ENCODE data around the gene UBXN7.

The UBXN7 gene

DNA sequence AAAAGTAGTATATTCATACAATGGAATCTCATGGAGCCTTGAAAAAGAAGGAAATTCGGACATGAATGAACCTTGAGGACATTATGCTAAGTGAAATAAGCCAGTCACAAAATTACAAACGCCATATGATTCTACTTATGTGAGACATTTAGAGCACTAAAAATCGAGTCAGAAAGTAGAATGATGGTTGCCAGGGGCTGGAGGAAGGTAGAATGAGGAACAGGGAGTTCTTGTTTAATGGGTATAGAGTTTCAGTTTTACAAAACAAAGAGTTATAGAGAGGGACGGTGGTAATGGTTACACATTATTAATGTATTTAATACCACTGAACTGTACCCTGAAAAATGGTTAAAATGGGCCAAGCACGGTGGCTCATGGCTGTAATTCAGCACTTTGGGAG, 19.5 kb downstream of the UBXN7 start:
- TF ChIP-seq FOXA1 (IDR thresholded peaks at IDR 0.05) (no peak), L3MBTL2 (conservative IDR thresholded peaks at IDR 0.05) (no peak), SUZ12 (IDR thresholded peaks at IDR 0.05) (no peak)
- CTCF ChIA-PET = no interaction called here
- POLR2A ChIA-PET = no interaction called here
- DNase-seq (ENCODE audit: extremely low spot score) = no peak

DNA sequence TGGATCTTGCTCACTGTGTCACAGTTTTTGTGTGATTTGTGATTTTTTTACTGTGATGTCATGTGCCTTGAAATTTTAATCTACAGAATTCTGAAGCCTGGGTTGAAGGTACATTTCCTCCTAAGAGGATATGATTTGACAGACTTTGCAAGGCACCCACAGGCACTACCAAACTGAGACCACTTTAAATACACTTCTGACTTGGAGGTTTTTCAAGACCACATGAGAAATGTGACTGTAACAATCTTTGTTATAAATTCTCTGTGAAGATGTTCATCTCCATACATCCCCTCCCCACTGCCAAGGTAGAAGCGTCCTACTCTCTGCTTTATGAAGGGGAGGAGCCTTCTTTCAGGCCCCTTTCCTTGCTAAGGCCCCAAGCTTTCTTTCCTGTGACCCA, 22.8 kb downstream of the UBXN7 start:
- TF ChIP-seq, protein P1, sequence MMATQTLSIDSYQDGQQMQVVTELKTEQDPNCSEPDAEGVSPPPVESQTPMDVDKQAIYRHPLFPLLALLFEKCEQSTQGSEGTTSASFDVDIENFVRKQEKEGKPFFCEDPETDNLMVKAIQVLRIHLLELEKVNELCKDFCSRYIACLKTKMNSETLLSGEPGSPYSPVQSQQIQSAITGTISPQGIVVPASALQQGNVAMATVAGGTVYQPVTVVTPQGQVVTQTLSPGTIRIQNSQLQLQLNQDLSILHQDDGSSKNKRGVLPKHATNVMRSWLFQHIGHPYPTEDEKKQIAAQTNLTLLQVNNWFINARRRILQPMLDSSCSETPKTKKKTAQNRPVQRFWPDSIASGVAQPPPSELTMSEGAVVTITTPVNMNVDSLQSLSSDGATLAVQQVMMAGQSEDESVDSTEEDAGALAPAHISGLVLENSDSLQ (IDR thresholded peaks at IDR 0.05) = no peak
- TF ChIP-seq ARNT (IDR thresholded peaks at IDR 0.05) (no peak), ZNF384 (IDR thresholded peaks at IDR 0.05) (no peak), FOXK2 (IDR thresholded peaks at IDR 0.05) (no peak), SUZ12 (IDR thresholded peaks at IDR 0.05) (no peak), BHLHE40 (IDR thresholded peaks at IDR 0.05; ENCODE audit: borderline replicate concordance) (no peak), LEF1 (IDR thresholded peaks at IDR 0.05; ENCODE audit: borderline replicate concordance) (no peak), TARDBP (IDR thresholded peaks at IDR 0.05) (no peak), FOXA1 (IDR thresholded peaks at IDR 0.05) (no peak), NFRKB (IDR thresholded peaks at IDR 0.05) (no peak), SP1 (IDR thresholded peaks at IDR 0.05) (no peak), L3MBTL2 (conservative IDR thresholded peaks at IDR 0.05) (no peak)
- ChIA-PET POLR2A (no interaction called here), CTCF (no interaction called here)
- no peak for DNase-seq (ENCODE audit: extremely low spot score)

DNA sequence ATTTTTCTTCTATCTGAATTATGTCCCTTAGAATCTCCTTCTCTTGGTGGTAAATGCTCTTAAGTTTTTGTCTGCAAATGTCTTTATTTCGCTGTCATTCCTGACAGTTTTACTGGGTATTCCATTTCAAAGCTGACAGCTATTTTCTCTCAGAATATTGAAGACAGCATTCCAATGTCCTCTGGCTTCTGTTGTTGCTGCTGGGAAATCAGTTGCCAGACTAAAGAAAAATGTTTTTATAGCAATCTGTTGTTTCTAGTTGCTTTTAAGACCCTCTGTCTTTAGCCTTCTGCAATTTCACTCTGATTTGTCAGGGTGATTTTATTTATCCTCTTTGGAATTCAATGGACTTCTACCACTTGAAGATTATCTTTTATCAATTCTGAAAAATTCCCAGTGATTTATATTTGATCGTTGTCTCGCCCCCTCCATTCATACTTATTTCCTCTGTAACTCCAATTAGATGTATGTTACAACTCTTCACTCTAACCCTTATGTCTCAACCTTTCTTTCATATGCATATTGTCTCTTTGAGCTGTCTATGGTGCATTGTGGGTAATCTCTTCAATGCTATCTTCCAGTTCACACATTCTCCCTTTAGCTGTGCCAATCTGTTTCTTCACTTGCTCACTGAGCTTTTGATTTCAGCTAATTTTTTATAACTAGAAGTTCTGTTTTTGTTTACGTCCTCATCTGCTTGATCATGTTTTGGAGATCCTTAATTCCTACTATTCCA, 23.5 kb downstream of the UBXN7 start:
- POLR2A ChIA-PET = no interaction called here
- CTCF ChIA-PET = no interaction called here

DNA sequence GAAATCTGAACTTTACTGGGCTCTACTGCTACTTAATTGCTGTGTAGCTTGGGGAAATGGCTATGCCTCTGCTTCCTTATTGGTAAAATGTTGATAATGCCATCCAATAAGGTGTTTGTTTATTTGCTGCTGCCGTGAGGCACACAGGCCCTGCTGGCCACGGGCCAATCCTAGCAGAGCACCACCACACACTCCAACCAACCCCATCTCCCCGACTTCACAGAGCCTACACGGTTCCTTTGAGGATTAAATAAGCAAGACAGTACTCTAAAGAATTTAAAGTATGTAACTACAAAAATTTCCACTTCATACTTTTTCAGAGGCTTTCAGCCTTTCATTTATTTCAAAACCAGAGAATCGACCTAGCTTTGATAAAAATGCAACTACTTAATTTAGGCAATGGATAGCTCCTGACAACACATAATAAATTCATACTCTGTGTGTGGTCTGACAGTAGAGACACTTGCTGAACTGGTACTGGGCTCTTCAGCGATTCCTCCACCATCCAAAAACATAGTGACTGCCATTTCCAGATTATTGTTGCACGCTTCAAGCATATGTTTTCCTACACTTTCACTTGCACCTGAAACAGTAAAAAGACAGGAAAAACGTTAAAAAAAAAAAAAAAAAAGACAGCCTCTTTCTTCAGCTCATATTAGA, 25.3 kb downstream of the UBXN7 start:
- CTCF ChIA-PET = no interaction called here

More for the DNA sequence above, 23.5 kb downstream of the UBXN7 start:
- DNase-seq (ENCODE audit: extremely low spot score) = no peak
- no peak for TF ChIP-seq ZNF384 (IDR thresholded peaks at IDR 0.05)
- TF ChIP-seq, protein P1 (IDR thresholded peaks at IDR 0.05) = peak; percentile 36

DNA sequence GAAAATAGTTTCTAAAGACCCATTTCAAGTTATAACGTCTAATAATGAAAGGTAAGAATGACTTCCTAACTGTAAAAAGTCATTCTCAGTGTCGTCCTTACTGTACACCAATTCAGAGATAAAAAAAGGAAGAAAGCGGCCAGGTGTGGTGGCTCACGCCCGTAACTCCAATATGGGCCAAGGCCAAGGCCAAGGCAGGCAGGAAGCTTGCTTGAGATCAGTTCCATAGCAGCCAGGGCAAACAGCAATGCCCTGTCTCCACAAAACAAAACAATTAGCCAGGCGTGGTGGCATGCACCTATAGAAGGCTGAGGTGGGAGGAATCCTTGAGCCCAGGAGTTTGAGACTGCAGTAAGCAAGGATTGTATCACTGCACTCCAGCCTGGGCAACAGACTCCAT, 31.9 kb downstream of the UBXN7 start:
- POLR2A ChIA-PET = no interaction called here
- TF ChIP-seq NFRKB (IDR thresholded peaks at IDR 0.05) = no peak
- no peak for TF ChIP-seq ELF4 (IDR thresholded peaks at IDR 0.05)
- TF ChIP-seq ZNF384 (IDR thresholded peaks at IDR 0.05) = no peak
- CTCF ChIA-PET = no interaction called here
- DNase-seq (ENCODE audit: extremely low spot score) = no peak

More for the DNA sequence above, 25.3 kb downstream of the UBXN7 start:
- TF ChIP-seq SP1 (IDR thresholded peaks at IDR 0.05) = no peak
- no peak for TF ChIP-seq ELF4 (IDR thresholded peaks at IDR 0.05)
- no peak for TF ChIP-seq FOXA1 (IDR thresholded peaks at IDR 0.05)
- no peak for TF ChIP-seq HDGF (IDR thresholded peaks at IDR 0.05; ENCODE audit: borderline replicate concordance)
- no peak for TF ChIP-seq LEF1 (IDR thresholded peaks at IDR 0.05; ENCODE audit: borderline replicate concordance)
- no peak for TF ChIP-seq L3MBTL2 (conservative IDR thresholded peaks at IDR 0.05)
- POLR2A ChIA-PET = interaction anchor here (1.3 kb wide), 1 partner anchor 25 kb away, joined by 4 read pairs; the partner anchor contains the start of gene UBXN7
- DNase-seq (ENCODE audit: extremely low spot score) = no peak

DNA sequence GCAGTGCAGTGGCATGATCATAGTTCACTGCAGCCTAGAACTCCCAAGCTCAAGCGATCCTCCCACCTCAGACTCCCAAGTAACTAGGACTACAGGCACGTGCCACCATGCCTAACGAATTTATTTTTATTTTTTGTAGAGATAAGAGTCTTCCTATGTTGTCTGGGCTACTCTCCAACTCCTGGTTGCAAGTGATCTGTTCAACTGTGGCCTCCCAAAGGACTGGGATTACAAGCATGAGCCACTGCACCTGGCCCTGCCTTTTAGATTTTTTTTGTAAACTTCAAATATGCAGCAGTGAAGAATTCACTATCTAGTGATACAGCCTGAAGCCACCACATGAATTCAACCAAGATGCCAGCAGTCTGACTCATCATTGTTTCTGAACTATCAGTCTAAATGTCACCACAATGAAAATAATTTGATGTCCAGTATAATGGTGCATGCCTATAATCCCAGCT, 32.7 kb downstream of the UBXN7 start:
- no peak for DNase-seq (ENCODE audit: extremely low spot score)
- CTCF ChIA-PET = no interaction called here

DNA sequence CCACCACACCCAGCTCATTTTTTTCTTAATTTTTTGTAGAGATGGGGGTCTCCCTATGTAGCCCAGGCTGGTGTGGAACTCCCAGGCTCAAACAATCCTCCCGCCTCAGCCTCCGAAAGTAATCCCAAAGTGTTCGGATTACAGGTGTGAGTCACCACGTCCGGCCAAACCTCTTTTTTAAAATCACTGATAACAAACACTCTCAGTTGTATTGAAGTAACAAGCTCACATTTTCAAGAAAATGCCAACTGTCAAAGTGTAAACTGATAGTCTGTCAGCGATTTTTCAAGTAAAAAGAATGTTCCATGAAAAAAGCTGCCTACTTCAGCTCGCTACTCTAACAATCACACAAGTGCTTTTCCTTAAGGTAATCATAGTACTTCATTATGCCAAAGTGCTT, 33.4 kb downstream of the UBXN7 start:
- TF ChIP-seq FOXA1 (IDR thresholded peaks at IDR 0.05) = no peak
- no peak for TF ChIP-seq LEF1 (IDR thresholded peaks at IDR 0.05; ENCODE audit: borderline replicate concordance)
- TF ChIP-seq FOXK2 (IDR thresholded peaks at IDR 0.05) = no peak
- TF ChIP-seq NFRKB (IDR thresholded peaks at IDR 0.05) = no peak
- TF ChIP-seq BHLHE40 (IDR thresholded peaks at IDR 0.05; ENCODE audit: borderline replicate concordance) = no peak
- TF ChIP-seq ZNF384 (IDR thresholded peaks at IDR 0.05) = no peak
- TF ChIP-seq CTBP1 (IDR thresholded peaks at IDR 0.05; ENCODE audit: borderline replicate concordance) = no peak
- no peak for TF ChIP-seq SUZ12 (IDR thresholded peaks at IDR 0.05)
- TF ChIP-seq HDGF (IDR thresholded peaks at IDR 0.05; ENCODE audit: borderline replicate concordance) = no peak
- no peak for TF ChIP-seq FOXM1 (IDR thresholded peaks at IDR 0.05; ENCODE audit: borderline replicate concordance)
- TF ChIP-seq ELF4 (IDR thresholded peaks at IDR 0.05) = no peak
- DNase-seq (ENCODE audit: extremely low spot score) = no peak
- ChIA-PET CTCF (no interaction called here), POLR2A (no interaction called here)

More for the DNA sequence above, 32.7 kb downstream of the UBXN7 start:
- TF ChIP-seq NFRKB (IDR thresholded peaks at IDR 0.05) (no peak), L3MBTL2 (conservative IDR thresholded peaks at IDR 0.05) (no peak), BHLHE40 (IDR thresholded peaks at IDR 0.05; ENCODE audit: borderline replicate concordance) (no peak)
- POLR2A ChIA-PET = no interaction called here

DNA sequence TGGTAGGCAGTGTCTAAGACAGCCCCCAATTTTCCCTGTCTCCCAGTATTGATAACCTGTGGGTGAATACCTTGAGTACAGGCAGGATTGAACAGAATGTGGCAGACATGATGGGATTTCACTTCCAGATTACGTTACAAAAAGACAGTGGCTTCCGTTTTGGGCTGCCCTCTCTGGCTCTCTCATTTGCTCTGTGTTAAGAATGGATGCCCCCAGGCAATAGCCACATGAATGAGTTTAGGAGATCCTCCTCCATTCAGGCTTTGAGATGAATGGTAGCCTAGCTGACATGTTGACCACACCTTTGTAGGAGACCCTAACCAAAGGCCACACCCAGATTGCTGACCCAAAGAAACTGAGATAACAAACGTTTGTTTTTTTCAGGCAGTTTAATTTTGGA, 34.3 kb downstream of the UBXN7 start:
- DNase-seq (ENCODE audit: extremely low spot score) = no peak
- TF ChIP-seq FOXK2 (IDR thresholded peaks at IDR 0.05) = no peak
- TF ChIP-seq BHLHE40 (IDR thresholded peaks at IDR 0.05; ENCODE audit: borderline replicate concordance) = no peak
- no peak for TF ChIP-seq TARDBP (IDR thresholded peaks at IDR 0.05)
- TF ChIP-seq ZNF384 (IDR thresholded peaks at IDR 0.05) = no peak
- no peak for TF ChIP-seq LEF1 (IDR thresholded peaks at IDR 0.05; ENCODE audit: borderline replicate concordance)
- no peak for TF ChIP-seq ELF4 (IDR thresholded peaks at IDR 0.05)
- no peak for TF ChIP-seq ARNT (IDR thresholded peaks at IDR 0.05)
- TF ChIP-seq FOXA1 (IDR thresholded peaks at IDR 0.05) = no peak
- TF ChIP-seq NFRKB (IDR thresholded peaks at IDR 0.05) = no peak
- ChIA-PET POLR2A (no interaction called here), CTCF (interaction anchor here (0.6 kb wide), 1 partner anchor 228 kb away, joined by 4 read pairs; no protein-coding TSS in a partner anchor)
